SH-SY5Y (cell line): ENCODE data around the gene CACNG7.

ENCODE experiments used
- GATA2 ChIP-seq: IDR thresholded peaks from 2 replicates; pipeline ENCODE4 v1.6.1; 2011; ENCODE audit warnings: mild to moderate bottlenecking, low read depth, low read length
- GATA3 ChIP-seq: IDR thresholded peaks from 2 replicates; pipeline ENCODE4 v1.6.1; 2011; ENCODE audit warnings: low read depth, mild to moderate bottlenecking, low read length, moderate library complexity

GRCh38 chr19:53872762-53873161 lies 36.3 kb upstream of the CACNG7 start:
- TF ChIP-seq GATA3 (no peak), GATA2 (no peak)
